GM19397 (cell line): ENCODE data around the gene HVCN1.
A peak's percentile ranks its signal among the peaks of the same experiment; 100 is the strongest.

ENCODE experiments used
- ATAC-seq: cut with Tn5 transposase; IDR thresholded peaks from one replicate; pipeline ENCODE4 v1.9.1; 2021; ENCODE audit warnings: mild to moderate bottlenecking, moderate library complexity; ENCODE audit not compliant: unreplicated experiment

Gene HVCN1

GRCh38 chr12:110699591-110700445 lies 10.9 kb upstream of the HVCN1 start:
- ATAC-seq: no peak

- no peak for ATAC-seq
Observed at GRCh38 chr12:110698171-110698902, 9.4 kb upstream of the HVCN1 start.

GRCh38 chr12:110697236-110697635 lies 8.3 kb upstream of the HVCN1 start:
- no peak for ATAC-seq

GRCh38 chr12:110696283-110696682 lies 7.4 kb upstream of the HVCN1 start:
- no peak for ATAC-seq

- no peak for ATAC-seq
Observed at GRCh38 chr12:110694330-110694901, 5.5 kb upstream of the HVCN1 start.

GRCh38 chr12:110693731-110694130 lies 4.8 kb upstream of the HVCN1 start:
- no peak for ATAC-seq

GRCh38 chr12:110690127-110690430 lies 1.2 kb upstream of the HVCN1 start:
- no peak for ATAC-seq

GRCh38 chr12:110689281-110690126 lies 589 bp upstream of the HVCN1 start:
- ATAC-seq: no peak

GRCh38 chr12:110687396-110688169 lies 1.3 kb downstream of the HVCN1 start:
- ATAC-seq: no peak

- no peak for ATAC-seq
Observed at GRCh38 chr12:110686294-110686903, 2.5 kb downstream of the HVCN1 start.

GRCh38 chr12:110684312-110684836 lies 4.5 kb downstream of the HVCN1 start:
- ATAC-seq: no peak

- ATAC-seq: no peak
Observed at GRCh38 chr12:110683888-110684287, 5.0 kb downstream of the HVCN1 start.

GRCh38 chr12:110680032-110680431 lies 8.9 kb downstream of the HVCN1 start:
- ATAC-seq: no peak

GRCh38 chr12:110679201-110679600 lies 9.7 kb downstream of the HVCN1 start:
- ATAC-seq: no peak

- no peak for ATAC-seq
Observed at GRCh38 chr12:110677982-110678381, 10.9 kb downstream of the HVCN1 start.

GRCh38 chr12:110677206-110677911 lies 11.6 kb downstream of the HVCN1 start:
- ATAC-seq: peak; percentile 71

GRCh38 chr12:110676171-110676570 lies 12.7 kb downstream of the HVCN1 start:
- ATAC-seq: no peak

- ATAC-seq: no peak
Observed at GRCh38 chr12:110670161-110670701, 18.7 kb downstream of the HVCN1 start.

- ATAC-seq: no peak
Observed at GRCh38 chr12:110669193-110669502, 19.8 kb downstream of the HVCN1 start.
